GM19397 (cell line): ENCODE results near the gene HOXC11.

ENCODE experiments used
- ATAC-seq: cut with Tn5 transposase; IDR thresholded peaks from one replicate; pipeline ENCODE4 v1.9.1; 2021; ENCODE audit warnings: mild to moderate bottlenecking, moderate library complexity; ENCODE audit not compliant: unreplicated experiment

The HOXC11 gene

DNA sequence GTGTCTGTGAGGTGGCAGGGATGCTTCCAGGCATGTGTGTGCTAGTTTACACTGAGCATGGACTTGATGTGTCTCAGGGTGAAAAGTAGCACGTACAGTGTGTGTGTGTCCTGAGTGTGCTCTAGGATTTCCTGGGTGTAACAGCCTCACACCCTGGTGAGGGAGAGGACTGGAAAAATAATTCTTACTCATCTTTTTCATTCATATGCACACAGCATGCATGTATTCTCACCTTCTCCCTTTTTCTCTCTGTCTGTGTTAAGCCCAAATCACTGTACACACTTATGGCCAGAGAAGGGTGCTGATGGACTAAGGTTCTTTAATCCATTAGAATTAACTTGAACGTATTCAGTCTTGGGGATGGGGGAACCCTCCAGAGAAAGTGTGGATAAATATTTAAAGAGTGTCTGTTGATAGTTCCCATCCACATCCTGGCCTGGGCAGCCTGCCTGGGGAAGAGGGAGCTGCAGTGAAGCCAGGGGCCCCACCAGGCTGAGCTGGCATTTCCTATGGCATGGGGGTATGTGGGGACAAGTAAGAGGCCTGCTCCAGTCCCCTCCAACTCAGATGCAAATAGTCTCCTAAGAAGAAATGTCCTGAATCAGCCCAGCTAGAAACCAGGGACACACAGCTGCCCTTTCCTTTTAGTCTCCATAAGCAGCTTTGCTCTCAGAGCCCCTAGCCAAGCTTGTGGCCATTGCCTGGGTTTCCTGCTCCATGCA is 34.8 kb downstream of the HOXC11 start:
- no peak for ATAC-seq

DNA sequence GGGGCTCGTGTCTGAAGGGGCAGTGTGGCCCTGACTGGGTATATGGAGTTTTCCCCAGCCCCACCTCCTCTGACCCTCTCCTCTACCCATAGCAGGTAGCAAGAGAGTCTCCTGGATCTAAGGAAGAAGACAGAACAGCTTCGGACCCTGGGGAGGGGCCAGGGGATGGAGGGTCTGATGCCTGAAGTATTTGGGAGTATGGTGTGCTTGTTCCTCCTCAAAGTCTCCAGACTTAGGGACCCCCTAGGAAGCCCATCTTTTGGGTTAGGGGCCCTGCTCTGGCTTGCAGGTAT is 35.3 kb downstream of the HOXC11 start:
- ATAC-seq: no peak

DNA sequence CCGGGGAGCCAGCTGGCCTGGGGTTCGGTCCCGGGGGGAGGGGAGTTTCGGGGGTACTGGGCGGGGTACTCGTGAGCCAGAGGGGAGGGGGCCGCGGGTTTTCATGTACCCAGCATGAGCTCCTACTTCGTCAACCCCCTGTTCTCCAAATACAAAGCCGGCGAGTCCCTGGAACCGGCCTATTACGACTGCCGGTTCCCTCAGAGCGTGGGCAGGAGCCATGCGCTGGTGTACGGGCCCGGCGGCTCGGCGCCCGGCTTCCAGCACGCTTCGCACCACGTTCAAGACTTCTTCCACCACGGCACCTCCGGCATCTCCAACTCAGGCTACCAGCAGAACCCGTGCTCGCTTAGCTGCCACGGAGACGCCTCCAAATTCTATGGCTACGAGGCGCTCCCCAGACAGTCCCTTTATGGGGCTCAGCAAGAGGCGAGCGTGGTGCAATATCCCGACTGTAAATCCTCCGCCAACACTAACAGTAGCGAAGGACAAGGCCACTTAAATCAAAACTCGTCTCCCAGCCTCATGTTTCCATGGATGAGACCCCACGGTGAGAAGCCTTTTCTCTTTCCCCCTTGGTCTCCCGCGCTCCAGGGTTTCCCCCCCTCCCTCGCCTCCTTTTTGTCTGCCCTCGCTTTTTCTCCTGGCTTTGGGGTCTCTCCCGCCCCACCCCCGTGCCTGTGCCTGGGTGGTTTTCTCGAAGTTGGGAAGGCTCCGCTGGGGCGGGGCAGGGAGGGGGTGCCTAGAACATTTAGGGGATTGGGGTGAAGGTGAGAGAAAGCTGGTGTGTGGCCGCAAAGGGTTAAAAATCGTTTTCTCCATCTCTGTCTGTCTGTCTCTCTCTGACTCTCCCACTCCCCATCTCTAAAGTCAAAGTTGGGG is 36.5 kb downstream of the HOXC11 start:
- ATAC-seq: no peak

DNA sequence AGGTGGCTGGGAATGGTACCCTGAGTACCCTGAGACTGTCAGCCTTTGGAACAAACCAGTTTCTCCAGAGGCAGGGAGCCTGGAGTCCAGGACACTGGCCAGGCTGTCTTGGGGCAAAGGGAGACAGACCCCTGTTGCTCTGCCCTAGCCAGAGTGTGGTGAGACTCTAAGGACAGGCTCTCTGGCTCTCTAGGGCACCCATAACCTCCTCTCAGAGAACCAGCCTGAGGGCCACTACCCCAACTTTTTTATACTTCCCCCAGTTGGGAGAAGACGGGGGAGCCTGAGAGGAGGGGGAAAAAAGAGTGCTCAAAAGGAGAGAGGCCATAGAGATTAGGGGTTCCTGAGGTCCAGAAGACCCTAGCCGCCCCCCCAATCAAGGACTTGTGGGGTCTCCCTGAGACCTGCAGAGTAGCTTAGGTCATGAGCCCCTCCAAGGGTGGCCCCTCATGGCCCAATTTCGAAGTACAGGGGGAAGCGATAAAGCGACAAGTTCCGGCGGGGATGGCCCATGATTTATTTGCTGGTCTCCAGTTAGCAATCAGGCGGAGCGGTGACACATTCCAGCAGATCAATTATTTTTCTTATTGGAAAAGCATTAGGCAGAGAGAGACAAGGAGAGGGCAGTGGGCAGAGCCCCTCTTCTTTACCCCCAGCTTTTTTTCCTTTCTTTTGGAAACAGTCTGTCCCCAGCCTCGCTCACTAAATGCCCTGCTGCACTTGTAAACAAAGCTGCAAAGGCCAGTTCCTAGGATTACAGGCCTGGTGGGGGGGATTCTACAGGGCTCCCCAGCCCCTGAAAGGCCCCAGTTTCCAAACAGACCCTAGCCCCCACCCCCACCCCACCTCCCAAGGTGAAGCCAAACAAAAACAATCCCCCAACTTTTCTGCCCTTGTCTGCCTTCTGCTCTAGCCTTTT is 37.4 kb downstream of the HOXC11 start:
- no peak for ATAC-seq

DNA sequence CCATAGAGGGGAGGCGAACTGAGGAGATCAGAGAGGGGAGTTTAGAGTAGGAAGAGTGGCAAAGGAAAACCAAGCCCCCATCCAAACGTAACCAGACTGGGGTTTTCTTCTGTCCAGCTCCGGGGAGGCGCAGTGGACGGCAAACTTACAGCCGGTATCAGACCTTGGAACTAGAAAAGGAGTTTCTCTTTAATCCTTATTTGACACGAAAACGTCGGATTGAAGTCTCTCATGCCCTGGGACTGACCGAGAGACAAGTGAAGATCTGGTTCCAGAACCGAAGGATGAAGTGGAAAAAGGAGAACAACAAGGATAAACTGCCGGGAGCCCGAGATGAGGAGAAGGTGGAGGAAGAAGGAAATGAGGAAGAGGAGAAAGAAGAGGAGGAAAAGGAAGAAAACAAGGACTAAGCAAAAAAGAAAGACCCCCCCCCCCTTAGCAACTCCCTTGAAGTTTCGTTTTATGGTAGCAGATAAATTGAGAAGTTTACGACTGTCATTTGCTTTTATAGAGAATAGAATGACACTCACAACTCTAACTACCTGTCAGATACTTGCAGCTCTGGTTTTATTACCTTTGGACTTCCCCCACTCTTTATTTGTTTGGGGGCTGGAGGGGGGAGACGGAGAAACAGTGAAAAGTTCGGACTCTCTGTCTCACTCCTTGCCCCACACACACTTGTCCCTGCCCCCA is 38.2 kb downstream of the HOXC11 start:
- no peak for ATAC-seq

DNA sequence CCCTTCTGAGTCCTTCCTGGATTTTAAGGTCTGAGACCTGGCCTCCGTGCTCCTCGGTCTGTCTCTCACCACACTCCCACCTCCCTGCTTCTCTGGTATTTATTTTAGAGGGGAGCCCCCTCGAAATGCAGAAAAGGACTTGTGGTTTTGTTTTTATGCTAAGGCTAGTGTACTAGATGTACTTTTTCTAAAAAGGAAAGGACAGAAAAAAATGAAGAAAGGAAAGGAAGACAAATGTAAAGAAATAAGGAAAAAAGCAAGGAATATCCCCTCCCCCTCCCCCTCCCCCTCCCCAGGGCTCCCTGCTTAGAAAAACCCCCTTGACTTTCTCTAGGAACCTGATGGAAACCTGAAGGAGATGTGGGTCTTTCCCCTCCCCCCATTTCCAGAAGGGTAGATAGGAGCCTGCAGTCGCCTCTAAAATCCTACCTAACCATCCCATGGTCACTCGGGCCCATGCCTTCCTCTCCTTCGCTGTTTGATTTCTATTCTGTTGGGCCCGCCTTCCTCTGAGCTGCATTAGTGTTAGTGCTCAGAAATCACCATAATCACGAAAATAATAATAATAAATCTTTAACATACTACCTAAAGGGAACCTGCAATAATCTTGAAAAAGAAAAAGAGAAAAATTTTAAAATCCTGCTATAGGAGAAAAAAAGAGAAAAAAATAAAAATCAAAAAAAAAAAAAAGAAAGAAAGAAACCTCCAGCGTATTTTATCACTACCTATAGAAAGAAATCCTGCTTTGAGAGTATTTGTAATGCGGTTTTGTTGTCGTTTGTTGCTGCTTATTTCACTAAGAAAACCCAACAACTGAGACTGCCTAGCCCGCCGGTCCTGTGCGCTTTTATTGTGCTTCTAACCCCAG is 39.0 kb downstream of the HOXC11 start:
- no peak for ATAC-seq

DNA sequence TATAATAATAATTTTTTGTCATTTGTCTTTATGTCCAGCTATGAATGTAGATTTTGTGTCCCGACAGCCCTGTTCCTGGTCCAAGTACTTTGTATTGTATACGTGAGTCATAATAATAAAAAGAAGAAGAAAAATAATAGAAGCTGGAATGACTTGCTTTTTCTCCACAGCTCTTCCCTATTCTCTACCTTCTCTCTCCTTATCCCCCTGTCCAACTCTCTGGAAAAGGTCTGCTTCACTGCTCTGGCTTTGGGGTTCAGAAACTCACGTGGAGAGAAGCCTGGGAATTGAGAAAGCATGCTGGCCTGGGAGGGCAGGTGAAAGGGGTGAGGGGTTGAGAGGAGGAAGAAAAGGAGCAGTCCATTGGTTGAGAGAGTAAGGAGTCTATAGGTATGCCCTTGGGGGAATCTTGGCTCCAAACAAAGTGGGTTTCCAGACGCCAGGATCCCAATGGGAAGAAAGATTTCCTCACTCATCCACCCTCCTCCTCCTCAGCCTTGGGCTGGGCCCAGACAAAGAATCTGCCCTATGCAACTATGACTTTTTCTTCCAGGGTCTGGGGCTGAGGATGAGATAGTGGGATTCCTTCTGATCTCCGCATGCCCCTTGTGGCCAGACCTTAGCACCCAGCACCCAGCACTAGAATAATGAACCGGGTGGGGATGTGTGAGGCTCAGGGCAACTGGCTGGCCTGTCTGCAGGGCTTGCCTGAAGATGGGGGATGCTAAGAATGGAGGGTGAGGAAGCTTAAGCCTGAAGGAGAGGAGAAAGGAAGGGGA is 39.9 kb downstream of the HOXC11 start:
- ATAC-seq: no peak

DNA sequence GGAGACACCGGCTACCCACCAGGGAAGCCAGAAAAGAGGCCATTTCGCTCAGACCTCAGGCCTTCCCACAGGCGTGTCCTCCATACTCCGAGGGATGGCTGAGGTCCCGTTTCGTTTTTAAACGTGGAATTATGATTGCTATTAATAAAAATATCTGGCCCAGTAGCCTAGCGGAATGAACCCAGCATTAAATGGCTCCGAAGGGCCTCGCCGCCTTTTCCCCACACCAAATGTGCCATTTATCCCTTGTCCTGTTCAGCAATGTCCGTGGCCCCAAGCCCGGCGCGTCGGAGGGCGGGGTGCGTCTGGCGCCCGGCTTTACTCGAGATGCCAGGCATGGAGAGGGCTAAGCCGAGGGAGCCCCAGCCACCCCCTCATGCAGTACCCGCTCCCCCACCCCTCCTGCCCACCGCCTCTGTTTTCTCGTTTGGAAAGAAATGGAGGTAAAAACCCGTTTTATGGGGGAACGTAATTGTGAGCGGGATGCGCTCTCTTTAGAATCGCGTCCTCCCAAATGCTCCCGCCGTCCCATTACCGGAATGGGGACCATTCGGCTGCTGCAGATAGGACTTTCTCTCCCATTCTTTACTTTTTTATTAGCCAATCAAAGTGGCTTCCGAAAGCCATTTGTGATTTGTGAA is 41.6 kb downstream of the HOXC11 start:
- no peak for ATAC-seq

DNA sequence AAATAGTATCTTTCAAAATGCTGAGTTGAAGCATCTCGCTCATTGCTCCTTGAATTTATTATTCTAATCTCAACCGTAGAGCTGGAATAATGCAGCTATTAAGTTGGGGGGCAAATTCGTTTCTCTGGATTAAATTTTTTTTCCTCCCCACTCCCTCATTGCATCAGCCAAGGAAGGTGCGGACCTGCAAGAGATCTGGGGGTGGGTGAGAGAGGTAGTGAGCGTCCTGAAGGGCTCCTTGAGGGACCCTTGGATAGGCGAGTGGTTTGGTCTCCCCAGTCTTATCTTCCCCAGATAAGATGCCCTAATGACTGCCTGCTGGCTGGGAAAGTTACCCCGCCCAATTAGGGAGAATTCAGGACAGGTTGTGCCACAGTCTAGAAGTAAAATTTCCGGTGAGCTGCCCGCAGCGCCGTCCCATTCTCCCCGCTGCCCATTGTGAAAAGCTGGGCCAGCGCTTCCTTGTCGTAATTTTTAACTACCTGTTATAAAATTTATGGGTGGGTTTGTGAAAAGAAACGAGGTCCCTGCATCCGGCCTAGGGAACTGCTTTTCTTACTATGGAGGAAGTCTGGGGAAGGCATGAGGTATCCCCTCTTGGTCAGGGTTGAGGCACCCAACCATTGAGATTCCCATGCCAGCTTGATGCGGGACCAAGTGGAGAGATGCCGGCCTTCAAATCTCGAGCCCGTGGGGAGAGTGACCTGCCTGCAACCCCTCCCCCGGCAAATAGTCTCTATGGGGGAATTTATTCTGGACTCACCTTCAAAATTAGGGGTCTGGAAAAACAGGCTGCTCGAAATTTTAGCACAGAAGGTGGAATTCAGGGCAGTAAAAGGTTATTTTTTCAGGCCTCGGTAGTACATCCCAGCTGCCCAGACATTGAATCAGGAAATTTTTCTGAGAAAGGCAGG is 42.3 kb downstream of the HOXC11 start:
- no peak for ATAC-seq

DNA sequence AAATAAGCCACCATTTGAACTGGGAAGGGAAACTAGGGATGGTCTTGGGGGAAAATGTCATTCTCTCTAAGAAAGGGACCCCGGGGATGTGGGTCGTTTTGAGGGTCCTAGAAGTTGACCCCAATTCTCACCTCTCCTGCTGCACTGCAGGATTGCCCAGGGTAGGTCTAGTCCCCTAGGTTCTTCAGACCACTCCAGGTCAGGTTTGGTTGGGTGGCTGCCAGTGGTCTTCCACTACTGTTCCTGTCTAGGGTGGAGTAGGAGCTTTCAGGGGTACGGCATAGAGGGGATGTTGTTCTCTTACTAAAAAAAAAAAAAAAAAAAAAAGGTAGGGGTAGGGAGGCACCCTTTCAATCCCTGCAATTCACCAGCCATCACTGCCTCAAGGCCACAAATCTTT is 43.1 kb downstream of the HOXC11 start:
- no peak for ATAC-seq

DNA sequence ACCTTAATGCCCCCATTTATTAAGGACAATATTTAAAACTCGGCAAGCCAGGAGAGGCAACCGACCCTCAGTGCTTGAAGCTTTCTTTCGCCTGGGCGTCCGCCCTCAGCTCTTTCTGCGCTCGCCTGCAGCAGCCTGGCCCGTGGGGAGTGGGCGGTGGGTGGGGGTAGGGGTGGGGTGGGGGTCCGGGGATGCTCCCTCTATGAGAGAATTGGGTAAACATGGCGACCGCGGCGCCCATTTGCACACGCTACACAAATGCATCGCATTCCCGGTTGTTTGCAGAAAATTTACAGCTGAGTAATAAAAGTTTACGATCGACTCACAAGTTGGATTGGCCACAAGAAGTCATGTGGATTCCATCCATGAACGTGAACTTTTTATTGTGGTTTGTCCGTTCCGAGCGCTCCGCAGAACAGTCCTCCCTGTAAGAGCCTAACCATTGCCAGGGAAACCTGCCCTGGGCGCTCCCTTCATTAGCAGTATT is 43.6 kb downstream of the HOXC11 start:
- no peak for ATAC-seq

DNA sequence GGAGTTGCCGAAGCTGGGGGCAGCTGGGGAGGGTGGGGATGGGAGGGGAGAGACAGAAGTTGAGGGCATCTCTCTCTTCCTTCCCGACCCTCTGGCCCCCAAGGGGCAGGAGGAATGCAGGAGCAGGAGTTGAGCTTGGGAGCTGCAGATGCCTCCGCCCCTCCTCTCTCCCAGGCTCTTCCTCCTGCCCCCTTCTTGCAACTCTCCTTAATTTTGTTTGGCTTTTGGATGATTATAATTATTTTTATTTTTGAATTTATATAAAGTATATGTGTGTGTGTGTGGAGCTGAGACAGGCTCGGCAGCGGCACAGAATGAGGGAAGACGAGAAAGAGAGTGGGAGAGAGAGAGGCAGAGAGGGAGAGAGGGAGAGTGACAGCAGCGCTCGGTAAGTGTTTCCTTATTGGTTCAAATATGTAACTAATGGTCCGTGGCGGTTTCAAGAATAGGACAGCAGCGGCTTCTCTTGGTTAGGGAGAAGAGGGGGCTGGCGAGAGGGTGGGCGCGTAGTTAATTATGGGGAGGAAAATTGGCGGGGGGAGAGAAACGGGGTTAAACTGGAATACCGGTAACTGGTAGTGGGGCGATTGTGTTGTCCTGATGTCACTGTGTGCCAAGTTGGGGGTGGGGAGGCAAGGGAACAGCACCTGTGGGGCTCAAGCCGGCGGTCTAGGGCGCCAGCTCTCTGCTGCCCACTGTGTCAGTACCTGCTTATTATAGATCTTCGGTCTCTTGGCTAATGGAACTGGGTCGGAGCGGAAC is 44.3 kb downstream of the HOXC11 start:
- ATAC-seq: peak; percentile 7

DNA sequence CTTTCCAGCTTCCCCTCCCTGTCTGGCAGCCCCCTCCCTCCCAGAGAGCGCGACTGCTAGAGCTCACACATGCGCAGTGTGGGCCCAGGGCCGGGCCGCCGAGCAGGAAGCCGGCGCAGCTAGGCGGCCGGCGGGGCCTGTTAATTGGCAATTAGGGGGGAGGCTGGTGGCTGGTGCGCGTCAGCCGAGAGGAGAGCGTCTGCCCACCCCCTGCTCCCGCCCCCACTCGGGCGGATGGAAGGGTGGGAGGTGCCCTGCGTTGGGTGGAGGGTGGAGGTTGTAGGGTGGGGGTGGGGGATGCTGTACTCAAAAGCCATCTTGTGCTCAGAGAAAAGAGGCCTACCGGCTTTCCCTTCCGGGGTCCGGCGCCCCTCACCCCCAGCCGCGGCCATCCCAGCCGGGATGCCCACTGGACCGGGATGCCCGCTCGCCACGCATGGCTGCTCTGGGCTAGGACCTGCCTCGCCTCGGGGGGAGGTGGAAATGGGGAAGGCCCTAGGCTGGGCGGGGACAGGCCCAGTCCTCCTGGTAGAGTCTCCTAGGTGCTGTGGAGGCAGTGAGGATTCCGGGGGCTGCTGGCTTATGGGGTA is 45.0 kb downstream of the HOXC11 start:
- peak; percentile 71 for ATAC-seq

DNA sequence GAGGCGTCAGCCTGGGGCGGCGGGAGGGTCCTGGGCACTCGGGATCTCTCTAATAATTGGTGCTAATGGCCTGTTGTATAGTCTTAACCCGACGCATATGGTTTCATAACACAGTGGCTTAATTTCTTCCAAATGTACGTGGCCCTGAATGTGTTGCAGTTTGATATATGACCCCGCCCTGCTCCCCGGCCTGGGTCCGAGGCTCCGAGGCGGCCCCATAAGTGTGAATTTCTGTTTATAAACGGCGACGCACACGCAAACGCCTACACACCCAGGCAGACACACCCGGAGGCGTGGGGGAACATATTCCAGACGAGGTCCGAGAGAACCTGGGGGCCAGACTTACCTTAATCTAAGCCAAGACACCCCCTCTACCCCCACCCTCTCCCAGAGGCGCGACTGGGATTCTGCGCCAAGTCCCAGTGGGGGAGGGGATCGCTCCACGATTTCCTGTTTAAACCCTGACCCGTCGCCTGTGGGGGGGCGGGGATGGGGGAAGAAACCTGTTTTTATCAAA is 45.6 kb downstream of the HOXC11 start:
- ATAC-seq: no peak

DNA sequence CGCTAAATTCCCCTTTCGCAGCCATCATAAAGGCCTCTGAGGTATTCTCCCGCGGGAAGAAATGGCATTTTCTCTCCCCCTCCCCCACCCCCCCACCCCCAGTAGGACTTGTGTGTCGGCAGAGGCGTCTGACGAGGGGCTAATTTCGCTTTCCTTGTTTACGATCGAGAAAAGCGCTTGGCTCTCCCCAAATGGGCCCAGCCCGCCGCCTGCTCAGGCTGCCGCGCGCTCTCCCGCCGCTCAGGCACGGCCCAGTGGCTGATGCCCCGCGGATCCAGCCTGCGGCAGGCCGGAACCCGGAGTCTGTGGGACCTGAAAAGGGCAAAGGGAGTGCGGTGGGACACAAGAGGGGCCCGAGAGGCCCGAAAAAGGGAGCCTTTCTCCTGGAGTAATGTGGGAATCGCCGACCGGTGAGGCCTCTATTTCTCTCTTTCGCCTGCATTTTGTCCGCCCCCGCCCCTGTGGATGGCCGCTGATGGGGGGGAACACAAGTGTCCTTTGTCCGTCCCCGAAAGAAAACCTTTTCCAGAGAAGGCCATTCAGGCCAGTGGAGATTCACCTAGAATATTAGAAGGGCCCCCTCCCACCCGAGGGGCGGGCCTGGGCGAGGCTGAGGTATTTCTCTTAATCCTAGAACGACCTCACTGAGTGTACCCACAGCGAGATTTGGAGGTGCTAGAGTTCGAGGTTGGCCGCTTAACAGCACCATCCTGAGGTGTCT is 46.3 kb downstream of the HOXC11 start:
- no peak for ATAC-seq
